ENCODE results near the gene E2F4. TPM values are rescaled to one million over a fixed set of nuclear protein-coding genes. Genes with fewer than 3 reads are reported as not detected.

Gene E2F4, protein sequence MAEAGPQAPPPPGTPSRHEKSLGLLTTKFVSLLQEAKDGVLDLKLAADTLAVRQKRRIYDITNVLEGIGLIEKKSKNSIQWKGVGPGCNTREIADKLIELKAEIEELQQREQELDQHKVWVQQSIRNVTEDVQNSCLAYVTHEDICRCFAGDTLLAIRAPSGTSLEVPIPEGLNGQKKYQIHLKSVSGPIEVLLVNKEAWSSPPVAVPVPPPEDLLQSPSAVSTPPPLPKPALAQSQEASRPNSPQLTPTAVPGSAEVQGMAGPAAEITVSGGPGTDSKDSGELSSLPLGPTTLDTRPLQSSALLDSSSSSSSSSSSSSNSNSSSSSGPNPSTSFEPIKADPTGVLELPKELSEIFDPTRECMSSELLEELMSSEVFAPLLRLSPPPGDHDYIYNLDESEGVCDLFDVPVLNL
- 104 and 106 TPM in 2 replicates for total RNA-seq
- 57.9 TPM for total RNA-seq (2013)
- 188 and 195 TPM in 2 replicates for polyA plus RNA-seq
- 95.2 and 108 TPM in 2 replicates for polyA minus RNA-seq

GRCh38 chr16:67191995-67192681, at the start of gene E2F4:
E2F4 (plus strand) TSS chr16:67192155; CDS start chr16:67192228, 73 bp downstream.
- DNase-seq (peak; percentile 93), ATAC-seq (ENCODE audit: low read depth) (peak; percentile 96)
- H3K4me1 ChIP-seq (ENCODE audit: control insufficient read depth in 2 of 2, insufficient read depth in 2 of 2, low read length in 2 of 2): peaks cover 22 to 28% of the 10 kb centered on the region in 2 donors
- no peak for TF ChIP-seq EZH2 (IDR thresholded peaks at IDR 0.05; ENCODE audit: borderline replicate concordance, insufficient read depth, low read depth, low read length, poor library complexity, severe bottlenecking)
- no peak for TF ChIP-seq CTCF (IDR thresholded peaks at IDR 0.05)
- H3K9ac ChIP-seq (ENCODE audit: low read length): peak within 1 kb of the TSS; percentile 94
- peaks cover 0 to 35% of the 10 kb centered on the region in 2 experiments for H3K36me3 ChIP-seq (replicated peaks in 1 of 2; ENCODE audit: control extremely low read depth in 1 of 2, control insufficient read depth in 1 of 2, extremely low read depth in 1 of 2, insufficient read depth in 2 of 2, low read length in 1 of 2)
- H3K4me1 Mint-ChIP-seq: peaks cover 34% of the 10 kb centered on the region
- peak within 1 kb of the TSS; percentile 97 for H3K4me2 ChIP-seq (replicated peaks; ENCODE audit: low read depth, low read length, poor library complexity, severe bottlenecking)
- H2AFZ ChIP-seq (ENCODE audit: insufficient read depth, low read depth, low read length, poor library complexity, severe bottlenecking): peak within 1 kb of the TSS; percentile 78
- H3K27me3 ChIP-seq (replicated peaks in 1 of 4; ENCODE audit: control extremely low read depth in 1 of 4, control insufficient read depth in 3 of 4, insufficient read depth in 4 of 4, low read length in 3 of 4): peaks cover 0 to 17% (median under 1%) of the 10 kb centered on the region in 4 experiments
- H3K9me3 ChIP-seq (ENCODE audit: control extremely low read depth in 1 of 3, control insufficient read depth in 2 of 3, insufficient read depth in 1 of 3, low read length in 2 of 3): peaks cover 0 to 5% (median 0%) of the 10 kb centered on the region in 3 donors
- no peaks in the 10 kb centered on the region for H3K9me3 Mint-ChIP-seq (ENCODE audit: insufficient read depth)
- CTCF ChIA-PET: interaction anchor here (0.6 kb wide), 1 partner anchor 709 kb away, joined by 3 read pairs; no protein-coding TSS in a partner anchor
- peak within 1 kb of the TSS; percentile 92 for H3K27ac Mint-ChIP-seq
- peak within 1 kb of the TSS; percentile 52 to 93 for H3K27ac ChIP-seq (ENCODE audit: low read length in 2 of 2)
- peak within 1 kb of the TSS; percentile 54 to 98 (median 97) for H3K4me3 ChIP-seq (ENCODE audit: control extremely low read depth in 1 of 5, extremely low read depth in 1 of 5, insufficient read depth in 1 of 5, low read depth in 2 of 5, low read length in 4 of 5)
- H3K79me2 ChIP-seq (ENCODE audit: control insufficient read depth, insufficient read depth, low read length): peaks cover 43% of the 10 kb centered on the region
- peaks cover 40% of the 10 kb centered on the region for H4K20me1 ChIP-seq (ENCODE audit: control insufficient read depth, insufficient read depth, low read length, poor library complexity, severe bottlenecking)
- POLR2A ChIA-PET: interaction anchor here (0.6 to 2.2 kb wide), 2 partner anchors 26 to 34 kb away, joined by 3 to 4 read pairs; partner anchors contain the start of gene TMEM208
- peak within 1 kb of the TSS; percentile 92 for H3K4me3 Mint-ChIP-seq
- WGBS (ENCODE audit: insufficient coverage): under 1% methylated on average over 54 of the region's 54 CpGs
- H3K27me3 Mint-ChIP-seq: peaks cover 2% of the 10 kb centered on the region
- intact Hi-C loops (cut with micrococcal nuclease): loop anchor here (1.0 to 2.0 kb wide), 4 partner anchors 9 to 55 kb away; partner anchors contain the start of genes FHOD1, MATCAP1 and TMEM208
